Activated CD4-positive, alpha-beta T cell treated with anti-CD3 and anti-CD28 coated beads for 36 hours (primary cell): ENCODE results near the gene CHD2. TPM values are rescaled to one million over a fixed set of nuclear protein-coding genes. Genes with fewer than 3 reads are reported as not detected.

ENCODE experiments used
- ATAC-seq: fragments of 200-7000 bp; cut with Tn5 transposase; one replicate; pipeline ENCODE4 v1.10.0; 2021; ENCODE audit warnings: mild to moderate bottlenecking, moderate library complexity
- CTCF ChIA-PET: fragments of 350-600 bp; sonication (Branson Sonifier 250); formaldehyde crosslinking; loops from one replicate; lab custom pipeline; 2021; ENCODE audit warnings: antibody characterized with exemption; lab: Charles Lee
- POLR2A ChIA-PET: fragments of 350-600 bp; sonication (Branson Sonifier 250); formaldehyde crosslinking; loops from one replicate; lab custom pipeline; 2021; ENCODE audit warnings: antibody characterized with exemption, inconsistent platforms; lab: Charles Lee
- DNase-seq: peaks from one replicate; pipeline ENCODE4 v3.0.0-alpha.2; 2020
- H3K27ac Mint-ChIP-seq: one replicate; pipeline ENCODE4 v1.8.0; 2021; ENCODE audit warnings: mixed read lengths
- H3K27me3 Mint-ChIP-seq: one replicate; pipeline ENCODE4 v1.8.0; 2021; ENCODE audit warnings: mixed read lengths
- H3K36me3 Mint-ChIP-seq: one replicate; pipeline ENCODE4 v1.8.0; 2021; ENCODE audit warnings: low read depth, mixed read lengths
- H3K4me1 Mint-ChIP-seq: one replicate; pipeline ENCODE4 v1.8.0; 2021; ENCODE audit warnings: mixed read lengths
- H3K4me3 Mint-ChIP-seq: one replicate; pipeline ENCODE4 v1.8.0; 2021; ENCODE audit warnings: mild to moderate bottlenecking, moderate library complexity, mixed read lengths
- H3K9me3 Mint-ChIP-seq: one replicate; pipeline ENCODE4 v1.8.0; 2021; ENCODE audit warnings: low read depth, mixed read lengths
- intact Hi-C, 2 experiments: fragments of 100-400 bp; cut with DNase I in 1 of 2; cut with micrococcal nuclease in 1 of 2; formaldehyde crosslinking; loops; one replicate each; pipeline versions ENCODE4 v1.14.2 to v1.15.1; 2022 to 2024; cut with DNase I, micrococcal nuclease
- total RNA-seq, 2 experiments: library from RNA; stranded (reverse); gene quantifications; one replicate each; pipeline ENCODE4 v1.2.3, GENCODE V29; 2021

The CHD2 gene
- total RNA-seq, 2 experiments from 2014 or later: 118 to 149 TPM

- Mint-ChIP-seq H3K4me3 (peak overlapping the region; percentile 81), H3K27ac (peak overlapping the region; percentile 98), H3K27me3 (no peaks in the 10 kb centered on the region), H3K36me3 (peaks cover 78% of the 10 kb centered on the region), H3K9me3 (no peaks in the 10 kb centered on the region), H3K4me1 (peaks cover 49% of the 10 kb centered on the region)
- intact Hi-C loops: loop anchor here (1.0 to 10.0 kb wide), 8 partner anchors 23 to 1973 kb away; partner anchors contain the start of genes HDDC3 (in 1 of the 2), MCTP2 (in 1 of the 2) and SLCO3A1 (in 1 of the 2)
- CTCF ChIA-PET: interaction anchor here (0.8 to 9.6 kb wide), 6 partner anchors 10 to 281 kb away, joined by 3 to 80 read pairs (median 10); no protein-coding TSS in a partner anchor
- DNase-seq (no peak), ATAC-seq (no peak)
- POLR2A ChIA-PET: interaction anchor here (1.6 to 5.7 kb wide), 2 partner anchors 22 to 73 kb away, joined by 6 to 111 read pairs; no protein-coding TSS in a partner anchor
These were observed 4.8 kb downstream of the CHD2 start for GRCh38 chr15:92904722-92905571.

GRCh38 chr15:92906020-92906419 lies 5.9 kb downstream of the CHD2 start:
- H3K27ac Mint-ChIP-seq: peak overlapping the region; percentile 98
- intact Hi-C loops: loop anchor here (1.0 to 10.0 kb wide), 5 partner anchors 8 to 1051 kb away; partner anchors contain the start of gene SLCO3A1 (in 1 of the 2)
- CTCF ChIA-PET: interaction anchor here (1.0 to 9.6 kb wide), 10 partner anchors 9 to 109 kb away, joined by 3 to 80 read pairs (median 14); no protein-coding TSS in a partner anchor
- POLR2A ChIA-PET: interaction anchor here (0.6 to 3.1 kb wide), 8 partner anchors 10 to 97 kb away, joined by 3 to 39 read pairs (median 8); no protein-coding TSS in a partner anchor
- H3K4me3 Mint-ChIP-seq: peak overlapping the region; percentile 81
- peaks cover 56% of the 10 kb centered on the region for H3K4me1 Mint-ChIP-seq
- H3K9me3 Mint-ChIP-seq: no peaks in the 10 kb centered on the region
- H3K27me3 Mint-ChIP-seq: no peaks in the 10 kb centered on the region
- H3K36me3 Mint-ChIP-seq: peaks cover 79% of the 10 kb centered on the region
- no peak for ATAC-seq
- DNase-seq: no peak

- ChIA-PET CTCF (interaction anchor here (1.0 to 9.6 kb wide), 14 partner anchors 10 to 109 kb away, joined by 3 to 80 read pairs (median 12); no protein-coding TSS in a partner anchor), POLR2A (interaction anchor here (0.6 to 3.1 kb wide), 12 partner anchors 9 to 102 kb away, joined by 3 to 39 read pairs (median 8); no protein-coding TSS in a partner anchor)
- no peaks in the 10 kb centered on the region for H3K27me3 Mint-ChIP-seq
- H3K9me3 Mint-ChIP-seq: no peaks in the 10 kb centered on the region
- peak; percentile 74 for DNase-seq
- ATAC-seq: peak; percentile 56
- H3K4me1 Mint-ChIP-seq: peaks cover 62% of the 10 kb centered on the region
- intact Hi-C loops: loop anchor here (1.0 to 10.0 kb wide), 7 partner anchors 8 to 1052 kb away; partner anchors contain the start of gene SLCO3A1 (in 1 of the 2)
- H3K27ac Mint-ChIP-seq: peak overlapping the region; percentile 98
- peak overlapping the region; percentile 81 for H3K4me3 Mint-ChIP-seq
- peaks cover 80% of the 10 kb centered on the region for H3K36me3 Mint-ChIP-seq
These were observed 6.5 kb downstream of the CHD2 start for GRCh38 chr15:92906563-92907081.

- Mint-ChIP-seq H3K9me3 (no peaks in the 10 kb centered on the region), H3K27ac (peak overlapping the region; percentile 98), H3K27me3 (no peaks in the 10 kb centered on the region), H3K4me1 (peaks cover 68% of the 10 kb centered on the region), H3K4me3 (peak overlapping the region; percentile 81), H3K36me3 (peaks cover 83% of the 10 kb centered on the region)
- intact Hi-C loops: loop anchor here (1.0 to 10.0 kb wide), 5 partner anchors 8 to 1052 kb away; partner anchors contain the start of gene SLCO3A1 (in 1 of the 2)
- ChIA-PET CTCF (interaction anchor here (0.7 to 9.6 kb wide), 16 partner anchors 9 to 180 kb away, joined by 4 to 80 read pairs (median 11); no protein-coding TSS in a partner anchor), POLR2A (interaction anchor here (0.6 to 3.1 kb wide), 16 partner anchors 7 to 110 kb away, joined by 3 to 39 read pairs (median 7); partner anchors contain the start of gene CHD2)
- DNase-seq (no peak), ATAC-seq (peak; percentile 17)
These were observed 7.1 kb downstream of the CHD2 start for GRCh38 chr15:92907229-92907628.

GRCh38 chr15:92907896-92908712 lies 8.0 kb downstream of the CHD2 start:
- H3K4me1 Mint-ChIP-seq: peaks cover 77% of the 10 kb centered on the region
- peak overlapping the region; percentile 81 for H3K4me3 Mint-ChIP-seq
- CTCF ChIA-PET: interaction anchor here (0.7 to 9.6 kb wide), 20 partner anchors 8 to 180 kb away, joined by 3 to 80 read pairs (median 8); no protein-coding TSS in a partner anchor
- H3K27ac Mint-ChIP-seq: peak overlapping the region; percentile 98
- H3K36me3 Mint-ChIP-seq: peaks cover 83% of the 10 kb centered on the region
- H3K27me3 Mint-ChIP-seq: no peaks in the 10 kb centered on the region
- peak; percentile 67 for DNase-seq
- ATAC-seq: peak; percentile 17
- intact Hi-C loops: loop anchor here (1.0 to 10.0 kb wide), 5 partner anchors 7 to 1053 kb away; partner anchors contain the start of gene SLCO3A1 (in 1 of the 2)
- POLR2A ChIA-PET: interaction anchor here (0.5 to 3.1 kb wide), 19 partner anchors 8 to 111 kb away, joined by 3 to 39 read pairs (median 5); partner anchors contain the start of gene CHD2
- H3K9me3 Mint-ChIP-seq: no peaks in the 10 kb centered on the region

- Mint-ChIP-seq H3K9me3 (no peaks in the 10 kb centered on the region), H3K4me1 (peaks cover 83% of the 10 kb centered on the region), H3K27me3 (no peaks in the 10 kb centered on the region), H3K36me3 (peaks cover 79% of the 10 kb centered on the region), H3K27ac (peak overlapping the region; percentile 98), H3K4me3 (peak overlapping the region; percentile 81)
- intact Hi-C loops: loop anchor here (5.0 to 10.0 kb wide), 2 partner anchors 281 to 1054 kb away; partner anchors contain the start of gene SLCO3A1 (in 1 of the 2)
- ChIA-PET POLR2A (interaction anchor here (1.1 to 3.1 kb wide), 6 partner anchors 9 to 105 kb away, joined by 3 to 39 read pairs (median 10); partner anchors contain the start of gene CHD2), CTCF (interaction anchor here (1.0 to 9.6 kb wide), 14 partner anchors 9 to 122 kb away, joined by 3 to 80 read pairs (median 11); no protein-coding TSS in a partner anchor)
- ATAC-seq (no peak), DNase-seq (no peak)
These were observed 8.6 kb downstream of the CHD2 start for GRCh38 chr15:92908713-92909057.

GRCh38 chr15:92909136-92909781 lies 9.1 kb downstream of the CHD2 start:
- Mint-ChIP-seq H3K27ac (peak overlapping the region; percentile 98), H3K4me1 (peaks cover 88% of the 10 kb centered on the region), H3K4me3 (peak overlapping the region; percentile 9), H3K36me3 (peaks cover 74% of the 10 kb centered on the region), H3K27me3 (no peaks in the 10 kb centered on the region), H3K9me3 (no peaks in the 10 kb centered on the region)
- no peak for DNase-seq
- intact Hi-C loops: loop anchor here (5.0 to 10.0 kb wide), 2 partner anchors 282 to 1054 kb away; partner anchors contain the start of gene SLCO3A1 (in 1 of the 2)
- CTCF ChIA-PET: interaction anchor here (1.0 to 3.6 kb wide), 11 partner anchors 9 to 121 kb away, joined by 3 to 33 read pairs (median 11); no protein-coding TSS in a partner anchor
- no peak for ATAC-seq
- POLR2A ChIA-PET: interaction anchor here (0.6 to 3.1 kb wide), 7 partner anchors 9 to 105 kb away, joined by 3 to 39 read pairs (median 5); partner anchors contain the start of gene CHD2

GRCh38 chr15:92910451-92910850 lies 10.3 kb downstream of the CHD2 start:
- POLR2A ChIA-PET: interaction anchor here (0.8 to 1.5 kb wide), 2 partner anchors 11 to 102 kb away, joined by 3 to 4 read pairs; partner anchors contain the start of gene CHD2
- peaks cover 94% of the 10 kb centered on the region for H3K4me1 Mint-ChIP-seq
- intact Hi-C loops: no loop called here
- H3K9me3 Mint-ChIP-seq: no peaks in the 10 kb centered on the region
- peak overlapping the region; percentile 90 for H3K27ac Mint-ChIP-seq
- no peak for DNase-seq
- H3K36me3 Mint-ChIP-seq: peaks cover 65% of the 10 kb centered on the region
- H3K4me3 Mint-ChIP-seq: peak overlapping the region; percentile 45
- CTCF ChIA-PET: interaction anchor here (1.5 to 3.6 kb wide), 2 partner anchors 14 to 102 kb away, joined by 4 to 21 read pairs; no protein-coding TSS in a partner anchor
- ATAC-seq: no peak
- no peaks in the 10 kb centered on the region for H3K27me3 Mint-ChIP-seq

- ATAC-seq (no peak), DNase-seq (no peak)
- Mint-ChIP-seq H3K36me3 (peaks cover 62% of the 10 kb centered on the region), H3K4me1 (peaks cover 82% of the 10 kb centered on the region), H3K4me3 (peak overlapping the region; percentile 78), H3K27me3 (no peaks in the 10 kb centered on the region), H3K27ac (peak overlapping the region; percentile 98), H3K9me3 (no peaks in the 10 kb centered on the region)
- ChIA-PET POLR2A (interaction anchor here (2.7 to 3.2 kb wide), 4 partner anchors 7 to 106 kb away, joined by 12 to 28 read pairs (median 22); partner anchors contain the start of gene CHD2), CTCF (interaction anchor here (1.0 to 6.1 kb wide), 14 partner anchors 9 to 117 kb away, joined by 3 to 87 read pairs (median 6); partner anchors contain the start of gene CHD2)
- intact Hi-C loops: loop anchor here in 1 of 2 experiments (1.0 to 2.0 kb wide), 2 partner anchors 8 to 13 kb away; partner anchors contain the start of gene CHD2
These were observed 14.0 kb downstream of the CHD2 start for GRCh38 chr15:92914103-92914499.
